PC-3 (cell line): Measurements from ENCODE around the gene PEAK3. TPM values are rescaled to one million over a fixed set of nuclear protein-coding genes. Genes with fewer than 3 reads are reported as not detected.

Experiments
- ATAC-seq: fragments of 200-7000 bp; cut with Tn5 transposase; 2 replicates; pipeline ENCODE4 v1.9.1; 2020; ENCODE audit warnings: mild to moderate bottlenecking, moderate library complexity
- BruUV-seq: library from RNA; stranded (reverse); fragments of 400-500 nt; replicated peaks from 2 replicates; lab custom pipeline; 2021; lab: Mats Ljungman, UMichigan
- CTCF ChIA-PET: fragments of 300-600 bp; sonication (Branson Sonifier 250); formaldehyde crosslinking; loops from one replicate; lab custom pipeline; 2022; ENCODE audit warnings: antibody characterized with exemption; lab: Charles Lee
- POLR2A ChIA-PET: fragments of 300-600 bp; sonication (Branson Sonifier 250); formaldehyde crosslinking; loops from one replicate; lab custom pipeline; 2022; ENCODE audit warnings: antibody characterized with exemption; ENCODE audit not compliant: unreplicated experiment; lab: Charles Lee
- DNase-seq: peaks from one replicate; pipeline ENCODE4 v3.0.0-alpha.2; 2015
- H2AFZ ChIP-seq: fragments of 300-600 bp; sonication (generic); 2 replicates; pipeline ENCODE4 v1.6.0; 2016; ENCODE audit warnings: antibody characterized with exemption, low read length
- H3F3A ChIP-seq: fragments of 300-600 bp; sonication (generic); one replicate; pipeline ENCODE4 v1.6.0; 2017; ENCODE audit warnings: antibody characterized with exemption, low read length, control low read depth, mild to moderate bottlenecking; ENCODE audit not compliant: unreplicated experiment
- H3K27ac ChIP-seq: fragments of 300-600 bp; sonication (generic); 2 replicates; pipeline ENCODE4 v1.5.1; 2016; ENCODE audit warnings: mild to moderate bottlenecking, low read length
- H3K27me3 ChIP-seq: fragments of 300-600 bp; sonication (generic); 2 replicates; pipeline ENCODE4 v1.6.1; 2016; ENCODE audit warnings: low read length, mixed read lengths
- H3K36me3 ChIP-seq: fragments of 300-600 bp; sonication (generic); 2 replicates; pipeline ENCODE4 v1.6.1; 2016; ENCODE audit warnings: low read depth, mixed run types, low read length, mixed read lengths
- H3K4me1 ChIP-seq: fragments of 300-600 bp; sonication (generic); 2 replicates; pipeline ENCODE4 v1.5.1; 2016; ENCODE audit warnings: low read length; ENCODE audit not compliant: insufficient read depth
- H3K4me2 ChIP-seq: fragments of 300-600 bp; sonication (generic); 2 replicates; pipeline ENCODE4 v1.6.0; 2016; ENCODE audit warnings: low read length
- H3K4me3 ChIP-seq: fragments of 300-600 bp; sonication (generic); 2 replicates; pipeline ENCODE4 v1.5.1; 2016; ENCODE audit warnings: mild to moderate bottlenecking, low read length, mixed read lengths
- H3K79me2 ChIP-seq: fragments of 300-600 bp; sonication (generic); 2 replicates; pipeline ENCODE4 v1.6.1; 2017; ENCODE audit warnings: low read length, mixed read lengths
- H3K9ac ChIP-seq: fragments of 300-600 bp; sonication (generic); 2 replicates; pipeline ENCODE4 v1.6.0; 2016; ENCODE audit warnings: mild to moderate bottlenecking, low read length
- H3K9me2 ChIP-seq: fragments of 300-600 bp; sonication (generic); replicated peaks from 2 replicates; pipeline ENCODE4 v1.6.1; 2016; ENCODE audit warnings: mixed run types, low read length, mixed read lengths
- H3K9me3 ChIP-seq: fragments of 300-600 bp; sonication (generic); 2 replicates; pipeline ENCODE4 v1.6.1; 2016; ENCODE audit warnings: low read length, mixed read lengths
- H4K20me1 ChIP-seq: fragments of 300-600 bp; sonication (generic); 2 replicates; pipeline ENCODE4 v1.6.1; 2016; ENCODE audit warnings: low read length, mixed read lengths
- EZH2 ChIP-seq: fragments of 300-600 bp; sonication (generic); IDR thresholded peaks from one replicate; pipeline ENCODE4 v1.6.1; 2017; ENCODE audit warnings: antibody characterized with exemption, mild to moderate bottlenecking, low read length; ENCODE audit not compliant: unreplicated experiment
- EZH2phosphoT487 ChIP-seq: fragments of 300-600 bp; sonication (generic); IDR thresholded peaks from 2 replicates; pipeline ENCODE4 v1.6.1; 2018; ENCODE audit warnings: mild to moderate bottlenecking, antibody characterized with exemption, low read length, borderline replicate concordance
- intact Hi-C: fragments of 100-400 bp; cut with micrococcal nuclease; formaldehyde crosslinking; loops from 2 replicates; pipeline ENCODE4 v1.9.0; 2023
- total RNA-seq: library from RNA; depleted of rRNA; stranded (reverse); fragments of >200 nt; gene quantifications from 2 replicates; pipeline ENCODE4 v1.2.3, GENCODE V29; 2014
- TF ChIP-seq, protein P1 (sequence below): fragments of 300-600 bp; sonication (generic); conservative IDR thresholded peaks from 2 replicates; pipeline ENCODE4 v1.5.1; 2017; ENCODE audit warnings: antibody characterized with exemption, low read depth, mild to moderate bottlenecking, low read length

Gene PEAK3
- total RNA-seq, 1 experiment from 2014 or later, result not detected

GRCh38 chr19:2328401-2329148 lies 46.6 kb upstream of the PEAK3 start, which contains the start of the genes LSM7 and SPPL2B:
Gene LSM7, minus strand, starts transcription at chr19:2328586. Its CDS starts 20 bp downstream, at chr19:2328566.
Gene SPPL2B, plus strand, starts transcription at chr19:2328684. Its CDS starts 26 bp downstream, at chr19:2328710.
- H3K4me3 ChIP-seq, result peak within 1 kb of the TSS; percentile 98
- H3K27me3 ChIP-seq, result no peaks in the 10 kb centered on the region
- H3K9me3 ChIP-seq, result no peaks in the 10 kb centered on the region
- H3K27ac ChIP-seq, result peak within 1 kb of the TSS; percentile 73
- ATAC-seq (peak; percentile 79), DNase-seq (peak; percentile 85)
- no peaks in the 10 kb centered on the region for H3F3A ChIP-seq
- H3K4me1 ChIP-seq, result peaks cover 11% of the 10 kb centered on the region
- intact Hi-C loops, result no loop called here
- ChIA-PET CTCF (interaction anchor here (0.6 kb wide), 1 partner anchor 205 kb away, joined by 3 read pairs; no protein-coding TSS in a partner anchor), POLR2A (interaction anchor here (0.5 to 0.8 kb wide), 2 partner anchors 70 to 160 kb away, joined by 3 read pairs; no protein-coding TSS in a partner anchor)
- H3K9ac ChIP-seq, result peak within 1 kb of the TSS; percentile 99
- H4K20me1 ChIP-seq, result no peaks in the 10 kb centered on the region
- TF ChIP-seq EZH2phosphoT487 (no peak), EZH2 (no peak)
- TF ChIP-seq, protein P1, sequence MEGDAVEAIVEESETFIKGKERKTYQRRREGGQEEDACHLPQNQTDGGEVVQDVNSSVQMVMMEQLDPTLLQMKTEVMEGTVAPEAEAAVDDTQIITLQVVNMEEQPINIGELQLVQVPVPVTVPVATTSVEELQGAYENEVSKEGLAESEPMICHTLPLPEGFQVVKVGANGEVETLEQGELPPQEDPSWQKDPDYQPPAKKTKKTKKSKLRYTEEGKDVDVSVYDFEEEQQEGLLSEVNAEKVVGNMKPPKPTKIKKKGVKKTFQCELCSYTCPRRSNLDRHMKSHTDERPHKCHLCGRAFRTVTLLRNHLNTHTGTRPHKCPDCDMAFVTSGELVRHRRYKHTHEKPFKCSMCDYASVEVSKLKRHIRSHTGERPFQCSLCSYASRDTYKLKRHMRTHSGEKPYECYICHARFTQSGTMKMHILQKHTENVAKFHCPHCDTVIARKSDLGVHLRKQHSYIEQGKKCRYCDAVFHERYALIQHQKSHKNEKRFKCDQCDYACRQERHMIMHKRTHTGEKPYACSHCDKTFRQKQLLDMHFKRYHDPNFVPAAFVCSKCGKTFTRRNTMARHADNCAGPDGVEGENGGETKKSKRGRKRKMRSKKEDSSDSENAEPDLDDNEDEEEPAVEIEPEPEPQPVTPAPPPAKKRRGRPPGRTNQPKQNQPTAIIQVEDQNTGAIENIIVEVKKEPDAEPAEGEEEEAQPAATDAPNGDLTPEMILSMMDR, result no peak
- H3K9me2 ChIP-seq, result no peaks in the 10 kb centered on the region
- H3K79me2 ChIP-seq, result peaks cover 70% of the 10 kb centered on the region
- H2AFZ ChIP-seq, result peak within 1 kb of the TSS; percentile 68; the same call in 1 of the 2 replicates
- no TSS peak for BruUV-seq
- H3K4me2 ChIP-seq, result peak within 1 kb of the TSS; percentile 97
- no peaks in the 10 kb centered on the region; the same call in 1 of the 2 replicates for H3K36me3 ChIP-seq

DNA sequence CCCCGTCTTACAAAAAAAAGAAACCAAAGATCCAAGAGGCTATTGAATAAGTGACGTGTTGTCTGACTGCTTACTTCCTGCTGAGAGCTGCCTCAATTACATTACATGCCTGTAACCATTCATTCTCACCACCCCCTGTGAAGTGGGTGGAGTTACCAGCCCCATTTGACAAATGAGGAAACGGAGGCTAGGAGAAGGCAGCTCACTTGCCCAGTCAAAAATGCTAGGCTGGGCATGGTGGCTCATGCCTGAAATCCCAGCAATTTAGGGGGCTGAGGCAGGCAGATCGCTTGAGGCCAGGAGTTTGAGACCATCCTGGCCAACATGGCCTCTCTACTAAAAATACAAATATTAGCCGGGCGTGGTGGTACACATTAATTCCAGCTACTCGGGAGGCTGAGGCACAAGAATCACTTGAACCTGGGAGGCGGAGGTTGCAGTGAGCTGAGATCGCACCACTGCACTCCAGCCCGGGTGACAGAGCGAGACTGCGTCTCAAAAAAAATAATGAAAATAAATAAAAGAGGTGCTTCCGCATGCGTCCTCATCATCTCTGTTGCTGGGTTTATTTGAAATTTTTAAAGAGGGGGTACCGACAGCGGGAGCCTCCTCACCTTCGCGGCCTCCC lies 45.9 kb upstream of the PEAK3 start:
- Histone ChIP-seq H3K27me3 (no peaks in the 10 kb centered on the region), H3K27ac (peak overlapping the region; percentile 73), H2AFZ (peak overlapping the region; percentile 68; the same call in 1 of the 2 replicates), H3K4me2 (peak overlapping the region; percentile 97), H3K4me3 (peak overlapping the region; percentile 98), H3K9me2 (no peaks in the 10 kb centered on the region), H3K79me2 (peaks cover 70% of the 10 kb centered on the region), H3K9ac (peak overlapping the region; percentile 99), H3K9me3 (no peaks in the 10 kb centered on the region), H3K4me1 (peaks cover 11% of the 10 kb centered on the region), H3F3A (no peaks in the 10 kb centered on the region), H4K20me1 (no peaks in the 10 kb centered on the region), H3K36me3 (no peaks in the 10 kb centered on the region; the same call in 1 of the 2 replicates)
- intact Hi-C loops, result no loop called here
- TF ChIP-seq EZH2phosphoT487 (no peak), EZH2 (no peak)
- TF ChIP-seq, protein P1, result no peak
- ChIA-PET POLR2A (interaction anchor here (0.5 to 0.8 kb wide), 2 partner anchors 69 to 159 kb away, joined by 3 read pairs; no protein-coding TSS in a partner anchor), CTCF (interaction anchor here (0.6 kb wide), 1 partner anchor 204 kb away, joined by 3 read pairs; no protein-coding TSS in a partner anchor)
- ATAC-seq (peak; percentile 58), DNase-seq (peak; percentile 48)
- BruUV-seq, result TSS peak; percentile 70
